Measurements from ENCODE around the gene RASA4B.

Gene RASA4B

GRCh38 chr7:102469972-102470825 is 47.4 kb downstream of the RASA4B start:
- no peaks in the 10 kb centered on the region for H3K36me3 Mint-ChIP-seq
- peaks cover 9% of the 10 kb centered on the region for H3K4me1 Mint-ChIP-seq (ENCODE audit: low read depth)
- no peak overlapping the region for H3K4me3 Mint-ChIP-seq
- H3K27ac Mint-ChIP-seq = no peak overlapping the region
- H3K27me3 Mint-ChIP-seq = no peaks in the 10 kb centered on the region
- H3K9me3 Mint-ChIP-seq (ENCODE audit: low read depth) = no peaks in the 10 kb centered on the region

GRCh38 chr7:102469351-102469971 is 48.1 kb downstream of the RASA4B start:
- Mint-ChIP-seq H3K4me3 (no peak overlapping the region), H3K4me1 (ENCODE audit: low read depth) (peaks cover 9% of the 10 kb centered on the region), H3K9me3 (ENCODE audit: low read depth) (no peaks in the 10 kb centered on the region), H3K36me3 (no peaks in the 10 kb centered on the region), H3K27me3 (no peaks in the 10 kb centered on the region), H3K27ac (no peak overlapping the region)

GRCh38 chr7:102468478-102469350 is 48.9 kb downstream of the RASA4B start:
- Mint-ChIP-seq H3K4me1 (ENCODE audit: low read depth) (peaks cover 14% of the 10 kb centered on the region), H3K4me3 (no peak overlapping the region), H3K9me3 (ENCODE audit: low read depth) (no peaks in the 10 kb centered on the region), H3K27me3 (no peaks in the 10 kb centered on the region), H3K36me3 (no peaks in the 10 kb centered on the region), H3K27ac (no peak overlapping the region)

- Mint-ChIP-seq H3K36me3 (no peaks in the 10 kb centered on the region), H3K4me1 (ENCODE audit: low read depth) (peaks cover 17% of the 10 kb centered on the region), H3K27ac (no peak overlapping the region), H3K9me3 (ENCODE audit: low read depth) (no peaks in the 10 kb centered on the region), H3K4me3 (no peak overlapping the region), H3K27me3 (no peaks in the 10 kb centered on the region)
Measured at GRCh38 chr7:102467581-102468477, 49.7 kb downstream of the RASA4B start.

- no peaks in the 10 kb centered on the region for H3K36me3 Mint-ChIP-seq
- no peaks in the 10 kb centered on the region for H3K27me3 Mint-ChIP-seq
Measured at GRCh38 chr7:102466097-102466496, 51.5 kb downstream of the RASA4B start.

GRCh38 chr7:102464577-102465280 is 52.8 kb downstream of the RASA4B start, which contains the start of the genes ALKBH4 and LRWD1:
ALKBH4 (minus strand) TSS chr7:102464863; CDS start chr7:102464836, 27 bp downstream.
LRWD1 (plus strand) TSS chr7:102464984; CDS start chr7:102465081, 97 bp downstream.
- H3K36me3 Mint-ChIP-seq = no peaks in the 10 kb centered on the region
- H3K4me1 Mint-ChIP-seq (ENCODE audit: low read depth) = peaks cover 25% of the 10 kb centered on the region
- no peaks in the 10 kb centered on the region for H3K9me3 Mint-ChIP-seq (ENCODE audit: low read depth)
- no peaks in the 10 kb centered on the region for H3K27me3 Mint-ChIP-seq
- H3K27ac Mint-ChIP-seq = peak within 1 kb of the TSS; percentile 84
- peak within 1 kb of the TSS; percentile 94 for H3K4me3 Mint-ChIP-seq

More at GRCh38 chr7:102466097-102466496, 51.5 kb downstream of the RASA4B start:
- Mint-ChIP-seq H3K27ac (no peak overlapping the region), H3K9me3 (ENCODE audit: low read depth) (no peaks in the 10 kb centered on the region), H3K4me3 (peak overlapping the region; percentile 94), H3K4me1 (ENCODE audit: low read depth) (peaks cover 21% of the 10 kb centered on the region)

- Mint-ChIP-seq H3K9me3 (ENCODE audit: low read depth) (no peaks in the 10 kb centered on the region), H3K4me3 (peak overlapping the region; percentile 94), H3K27me3 (no peaks in the 10 kb centered on the region), H3K4me1 (ENCODE audit: low read depth) (peaks cover 25% of the 10 kb centered on the region), H3K27ac (peak overlapping the region; percentile 84), H3K36me3 (no peaks in the 10 kb centered on the region)
Measured at GRCh38 chr7:102463841-102464576, 53.6 kb downstream of the RASA4B start.

- Mint-ChIP-seq H3K4me3 (no peak overlapping the region), H3K36me3 (no peaks in the 10 kb centered on the region), H3K9me3 (ENCODE audit: low read depth) (no peaks in the 10 kb centered on the region), H3K4me1 (ENCODE audit: low read depth) (peaks cover 17% of the 10 kb centered on the region), H3K27ac (no peak overlapping the region), H3K27me3 (no peaks in the 10 kb centered on the region)
Measured at GRCh38 chr7:102460467-102460866, 57.1 kb downstream of the RASA4B start.

- Mint-ChIP-seq H3K4me3 (no peak overlapping the region), H3K36me3 (no peaks in the 10 kb centered on the region), H3K4me1 (ENCODE audit: low read depth) (peaks cover 17% of the 10 kb centered on the region), H3K9me3 (ENCODE audit: low read depth) (no peaks in the 10 kb centered on the region), H3K27me3 (no peaks in the 10 kb centered on the region), H3K27ac (no peak overlapping the region)
Measured at GRCh38 chr7:102459221-102459844, 58.2 kb downstream of the RASA4B start.

GRCh38 chr7:102457352-102457924 is 60.1 kb downstream of the RASA4B start:
- Mint-ChIP-seq H3K4me3 (no peak overlapping the region), H3K4me1 (ENCODE audit: low read depth) (peaks cover 5% of the 10 kb centered on the region), H3K27ac (no peak overlapping the region), H3K36me3 (no peaks in the 10 kb centered on the region), H3K9me3 (ENCODE audit: low read depth) (no peaks in the 10 kb centered on the region), H3K27me3 (no peaks in the 10 kb centered on the region)

GRCh38 chr7:102456327-102456726 is 61.2 kb downstream of the RASA4B start:
- H3K4me1 Mint-ChIP-seq (ENCODE audit: low read depth) = peaks cover 4% of the 10 kb centered on the region
- H3K27ac Mint-ChIP-seq = no peak overlapping the region
- no peaks in the 10 kb centered on the region for H3K36me3 Mint-ChIP-seq
- H3K27me3 Mint-ChIP-seq = no peaks in the 10 kb centered on the region
- no peak overlapping the region for H3K4me3 Mint-ChIP-seq
- no peaks in the 10 kb centered on the region for H3K9me3 Mint-ChIP-seq (ENCODE audit: low read depth)

- H3K4me3 Mint-ChIP-seq = no peak overlapping the region
- H3K9me3 Mint-ChIP-seq (ENCODE audit: low read depth) = no peaks in the 10 kb centered on the region
- H3K4me1 Mint-ChIP-seq (ENCODE audit: low read depth) = peaks cover under 1% of the 10 kb centered on the region
- H3K36me3 Mint-ChIP-seq = no peaks in the 10 kb centered on the region
- H3K27me3 Mint-ChIP-seq = no peaks in the 10 kb centered on the region
- H3K27ac Mint-ChIP-seq = no peak overlapping the region
Measured at GRCh38 chr7:102455596-102455995, 62.0 kb downstream of the RASA4B start.
